Measurements from ENCODE around the gene PMPCA.

PMPCA gene

GRCh38 chr9:136364942-136365774 is 45.3 kb upstream of the PMPCA start:
- no peak for TF ChIP-seq CTCF (IDR thresholded peaks at IDR 0.05; ENCODE audit: low read depth, low read length)
- DNase-seq (ENCODE audit: extremely low read depth, low read depth), result no peak

DNA sequence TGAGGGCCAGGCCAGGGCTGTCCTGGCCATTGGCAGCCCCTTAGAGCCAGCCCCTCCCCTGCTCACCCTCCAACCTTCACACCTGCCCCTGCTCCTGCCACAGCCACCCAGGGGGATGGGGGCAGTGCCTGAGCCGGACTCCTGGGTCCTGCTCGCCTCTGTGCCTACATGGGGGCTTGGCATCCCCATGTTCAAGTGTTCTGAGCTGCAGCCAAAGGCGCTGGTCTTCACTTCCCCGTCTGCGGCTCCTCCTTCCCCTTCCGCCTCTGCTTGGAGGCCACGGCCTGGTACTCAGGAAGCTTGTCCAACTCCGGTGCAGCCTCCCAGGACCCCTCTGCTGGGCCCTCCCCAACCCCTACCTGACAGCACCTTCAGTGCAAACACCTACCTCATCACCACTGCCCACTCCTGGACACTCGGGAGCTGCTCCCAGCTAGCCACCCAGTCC is 44.7 kb upstream of the PMPCA start:
- no peak for TF ChIP-seq CTCF (IDR thresholded peaks at IDR 0.05; ENCODE audit: low read depth, low read length)
- DNase-seq (ENCODE audit: extremely low read depth, low read depth), result no peak

- no peak for TF ChIP-seq CTCF (IDR thresholded peaks at IDR 0.05; ENCODE audit: low read depth, low read length)
- no peak for DNase-seq (ENCODE audit: extremely low read depth, low read depth)
Observed at GRCh38 chr9:136366826-136367225, 43.6 kb upstream of the PMPCA start.

DNA sequence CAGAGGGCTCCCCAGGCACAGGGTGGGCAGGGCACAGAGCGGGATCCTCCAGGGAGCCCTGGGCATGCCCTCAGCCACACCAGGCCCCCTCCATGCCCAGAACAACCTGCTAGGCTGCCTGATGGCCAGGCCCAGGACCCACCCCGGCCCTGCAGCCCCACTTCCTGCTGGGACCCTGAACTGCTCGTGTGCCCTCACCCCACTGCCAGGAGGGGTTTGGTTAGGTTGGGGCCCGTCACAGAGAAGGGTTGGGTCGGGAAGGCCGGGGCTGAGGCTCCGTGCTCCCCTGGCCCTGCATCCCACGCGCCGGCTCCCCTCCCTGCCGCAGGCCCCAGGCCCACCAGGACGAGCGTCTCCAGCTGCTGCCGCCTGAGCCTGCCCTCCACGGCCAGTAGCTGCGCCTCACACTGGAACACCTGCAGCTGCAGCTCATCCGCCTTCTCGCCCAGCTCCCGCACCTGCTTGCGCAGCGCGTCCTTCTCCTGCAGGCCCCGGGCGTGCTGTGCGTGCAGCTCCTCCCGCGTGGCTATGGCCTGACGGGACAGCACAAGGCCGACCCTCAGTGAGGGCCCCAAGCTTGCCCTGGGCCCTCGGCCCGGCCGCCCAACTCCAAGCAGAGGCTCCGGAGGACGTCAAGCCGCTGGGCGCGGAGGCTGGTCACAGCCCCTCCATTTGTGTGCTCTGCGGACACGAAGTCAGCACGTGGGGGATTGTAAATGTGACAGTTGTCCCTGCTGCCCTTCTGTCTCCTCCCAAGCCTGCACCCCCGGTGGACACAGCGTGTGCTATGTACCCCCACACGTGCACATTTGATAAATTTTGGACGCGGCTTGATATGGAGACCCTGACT is 42.9 kb upstream of the PMPCA start:
- no peak for TF ChIP-seq CTCF (IDR thresholded peaks at IDR 0.05; ENCODE audit: low read depth, low read length)
- DNase-seq (ENCODE audit: extremely low read depth, low read depth), result no peak

GRCh38 chr9:136368190-136368589 is 42.3 kb upstream of the PMPCA start:
- no peak for DNase-seq (ENCODE audit: extremely low read depth, low read depth)
- no peak for TF ChIP-seq CTCF (IDR thresholded peaks at IDR 0.05; ENCODE audit: low read depth, low read length)

- DNase-seq (ENCODE audit: extremely low read depth, low read depth), result no peak
- TF ChIP-seq CTCF (IDR thresholded peaks at IDR 0.05; ENCODE audit: low read depth, low read length), result no peak
Observed at GRCh38 chr9:136370037-136370436, 40.4 kb upstream of the PMPCA start.
